OCI-LY3 (cell line): Measurements from ENCODE around the gene TUBA1A.

Experiments used
- CTCF ChIP-seq: fragments of 200-600, 300-600 bp; sonication (generic); IDR thresholded peaks from 2 replicates; pipeline ENCODE4 v1.5.1; 2014; ENCODE audit warnings: antibody characterized with exemption, low read length, low read depth
- EZH2phosphoT487 ChIP-seq: fragments of 200-600 bp; shearing (Covaris generic); IDR thresholded peaks from 2 replicates; pipeline ENCODE4 v1.6.1; 2018; ENCODE audit warnings: antibody characterized with exemption, mixed run types, low read depth

- TF ChIP-seq CTCF (no peak), EZH2phosphoT487 (no peak)
Measured at GRCh38 chr12:49223590-49224369, 34.9 kb upstream of the TUBA1A start.
